HG03354 (cell line): Measurements from ENCODE around the gene PARD3.
"Not testable (repeated sequence)": the region's sequence is repeated elsewhere in the genome, so short reads cannot be mapped to it uniquely, and the experiment has no call there.

ENCODE experiments used
- ATAC-seq: cut with Tn5 transposase; IDR thresholded peaks from one replicate; pipeline ENCODE4 v1.9.1; 2021; ENCODE audit warnings: mild to moderate bottlenecking; ENCODE audit not compliant: unreplicated experiment, poor library complexity, severe bottlenecking

PARD3 gene

GRCh38 chr10:34288634-34289033 lies 526.5 kb downstream of the PARD3 start:
- ATAC-seq: no peak

GRCh38 chr10:34286136-34286739 lies 528.9 kb downstream of the PARD3 start:
- ATAC-seq: no peak

GRCh38 chr10:34281661-34282582 lies 533.2 kb downstream of the PARD3 start:
- peak; percentile 76 for ATAC-seq

GRCh38 chr10:34280599-34281374 lies 534.3 kb downstream of the PARD3 start:
- no peak for ATAC-seq

GRCh38 chr10:34275626-34276130 lies 539.4 kb downstream of the PARD3 start:
- ATAC-seq: no peak

- ATAC-seq: no peak
Observed at GRCh38 chr10:34274906-34275305, 540.2 kb downstream of the PARD3 start.

GRCh38 chr10:34273340-34273739 lies 541.8 kb downstream of the PARD3 start:
- no peak for ATAC-seq

- no peak for ATAC-seq
Observed at GRCh38 chr10:34272316-34272715, 542.8 kb downstream of the PARD3 start.

- ATAC-seq: not testable (repeated sequence)
Observed at GRCh38 chr10:34268410-34268809, 546.7 kb downstream of the PARD3 start.

GRCh38 chr10:34262985-34263384 lies 552.1 kb downstream of the PARD3 start:
- ATAC-seq: no peak

- no peak for ATAC-seq
Observed at GRCh38 chr10:34260904-34261303, 554.2 kb downstream of the PARD3 start.

- ATAC-seq: no peak
Observed at GRCh38 chr10:34256216-34256615, 558.9 kb downstream of the PARD3 start.

GRCh38 chr10:34255035-34255434 lies 560.1 kb downstream of the PARD3 start:
- no peak for ATAC-seq

GRCh38 chr10:34254596-34254995 lies 560.5 kb downstream of the PARD3 start:
- ATAC-seq: peak; percentile 95

- no peak for ATAC-seq
Observed at GRCh38 chr10:34252111-34252510, 563.0 kb downstream of the PARD3 start.

GRCh38 chr10:34251177-34251576 lies 563.9 kb downstream of the PARD3 start:
- no peak for ATAC-seq

- no peak for ATAC-seq
Observed at GRCh38 chr10:34250722-34251121, 564.4 kb downstream of the PARD3 start.

- ATAC-seq: no peak
Observed at GRCh38 chr10:34249634-34250033, 565.5 kb downstream of the PARD3 start.

GRCh38 chr10:34247560-34247959 lies 567.5 kb downstream of the PARD3 start:
- no peak for ATAC-seq

- ATAC-seq: no peak
Observed at GRCh38 chr10:34244756-34245484, 570.2 kb downstream of the PARD3 start.
